SK-N-SH (cell line): ENCODE results near the gene SLC6A16. TPM values are rescaled to one million over a fixed set of nuclear protein-coding genes. Genes with fewer than 3 reads are reported as not detected.
"Not testable (repeated sequence)": the region's sequence is repeated elsewhere in the genome, so short reads cannot be mapped to it uniquely, and the experiment has no call there.

Experiments
- CTCF ChIA-PET: fragments of 300-600, 350-600 bp; formaldehyde crosslinking; extraction: SDS; loops from one replicate; lab custom pipeline; 2021; lab: Yijun Ruan, JAX
- POLR2A ChIA-PET: fragments of 350-600 bp; sonication (Branson Sonifier 250); formaldehyde crosslinking; extraction: SDS; loops from one replicate; lab custom pipeline; 2020; ENCODE audit warnings: antibody characterized with exemption, inconsistent platforms; lab: Yijun Ruan, JAX
- DNase-seq: peaks from one replicate; pipeline ENCODE4 v3.0.0; 2012
- H2AFZ ChIP-seq: fragments of 200-600 bp; sonication (generic); 2 replicates; pipeline ENCODE4 v1.8.1; 2016; ENCODE audit warnings: antibody characterized with exemption, mild to moderate bottlenecking, low read depth
- H3F3A ChIP-seq: fragments of 200-600 bp; sonication (generic); replicated peaks from 2 replicates; pipeline ENCODE3; 2016; ENCODE audit warnings: antibody characterized with exemption, mild to moderate bottlenecking; ENCODE audit not compliant: insufficient read depth
- H3K27ac ChIP-seq, 2 experiments: fragments of 200-500 bp in 1 of 2; fragments of 200-600 bp in 1 of 2; sonication (Bioruptor generic) in 1 of 2; sonication (generic), shearing (Covaris generic) in 1 of 2; 2 replicates each; pipeline versions ENCODE4 v1.5.1 to v1.6.1; 2014 to 2016; ENCODE audit warnings: low read depth in 2 of 2, inconsistent platforms in 1 of 2, low read length in 1 of 2, mild to moderate bottlenecking in 1 of 2, mixed read lengths in 1 of 2
- H3K27me3 ChIP-seq: fragments of 200-600 bp; sonication (generic), shearing (Covaris generic); 2 replicates; pipeline ENCODE4 v1.6.1; 2016; ENCODE audit warnings: mixed run types; ENCODE audit not compliant: insufficient read depth
- H3K36me3 ChIP-seq, 2 experiments: fragments of 200-500 bp in 1 of 2; fragments of 200-600 bp in 1 of 2; sonication (Bioruptor generic) in 1 of 2; sonication (generic) in 1 of 2; replicated peaks in 1 of 2; 2 replicates each; pipeline versions ENCODE3 to v1.5.1; 2014 to 2016; ENCODE audit warnings: low read length in 1 of 2, mild to moderate bottlenecking in 1 of 2; ENCODE audit not compliant: insufficient read depth in 2 of 2, control insufficient read depth in 1 of 2
- H3K4me1 ChIP-seq, 2 experiments: fragments of 200-500 bp in 1 of 2; fragments of 200-600 bp in 1 of 2; sonication (Bioruptor generic) in 1 of 2; sonication (generic), shearing (Covaris generic) in 1 of 2; 2 replicates each; pipeline versions ENCODE4 v1.5.1 to v1.6.1; 2014 to 2016; ENCODE audit warnings: low read depth in 1 of 2, low read length in 1 of 2, mixed run types in 1 of 2; ENCODE audit not compliant: insufficient read depth in 2 of 2, control insufficient read depth in 1 of 2
- H3K4me2 ChIP-seq: fragments of 200-600 bp; sonication (generic), shearing (Covaris generic); 2 replicates; pipeline ENCODE4 v1.6.1; 2017; ENCODE audit warnings: mixed run types
- H3K4me3 ChIP-seq, 2 experiments: fragments of 200-500 bp in 1 of 2; fragments of 200-600 bp in 1 of 2; sonication (Bioruptor generic) in 1 of 2; sonication (generic), shearing (Covaris generic) in 1 of 2; 2 replicates each; pipeline versions ENCODE4 v1.5.1 to v1.8.1; 2014 to 2016; ENCODE audit warnings: low read depth in 2 of 2, inconsistent platforms in 1 of 2, low read length in 1 of 2, mild to moderate bottlenecking in 1 of 2, mixed read lengths in 1 of 2, moderate library complexity in 1 of 2
- H3K79me2 ChIP-seq: fragments of 200-600 bp; sonication (generic); 2 replicates; pipeline ENCODE4 v1.8.1; 2017; ENCODE audit warnings: mild to moderate bottlenecking; ENCODE audit not compliant: insufficient read depth
- H3K9ac ChIP-seq: fragments of 200-600 bp; sonication (generic); 2 replicates; pipeline ENCODE4 v1.6.1; 2017; ENCODE audit warnings: mixed run types
- H3K9me2 ChIP-seq: fragments of 200-600 bp; sonication (generic); 2 replicates; pipeline ENCODE4 v1.6.1; 2017; ENCODE audit warnings: mixed run types
- H3K9me3 ChIP-seq: fragments of 200-600 bp; sonication (generic); 2 replicates; pipeline ENCODE4 v1.6.1; 2017; ENCODE audit warnings: mixed run types, mild to moderate bottlenecking, moderate library complexity
- H4K20me1 ChIP-seq: fragments of 200-600 bp; sonication (generic); 2 replicates; pipeline ENCODE4 v1.6.1; 2017; ENCODE audit warnings: mild to moderate bottlenecking, mixed run types; ENCODE audit not compliant: insufficient read depth
- EP300 ChIP-seq, 2 experiments: IDR thresholded peaks; 2 replicates each; pipeline versions ENCODE4 v1.4.0 to v1.6.1; 2012; ENCODE audit warnings: borderline replicate concordance in 1 of 2, low read depth in 1 of 2, low read length in 1 of 2
- EZH2phosphoT487 ChIP-seq: fragments of 200-600 bp; sonication (generic); IDR thresholded peaks from 2 replicates; pipeline ENCODE4 v1.6.1; 2017; ENCODE audit warnings: low read depth, mixed run types, mild to moderate bottlenecking, antibody characterized with exemption, moderate library complexity, borderline replicate concordance
- FOXJ3 ChIP-seq: sonication (generic); formaldehyde crosslinking; IDR thresholded peaks from 2 replicates; pipeline ENCODE4 v1.5.1; 2020; ENCODE audit warnings: mild to moderate bottlenecking, missing genetic modification reagents
- GABPA ChIP-seq: IDR thresholded peaks from 2 replicates; pipeline ENCODE4 v1.4.0; 2012; ENCODE audit warnings: low read depth, mild to moderate bottlenecking
- MXI1 ChIP-seq: IDR thresholded peaks from 2 replicates; pipeline ENCODE4 v1.6.1; 2012; ENCODE audit warnings: mild to moderate bottlenecking, low read depth, low read length, improper control_type of control experiment
- NFIC ChIP-seq: IDR thresholded peaks from 2 replicates; pipeline ENCODE4 v1.4.0; 2012; ENCODE audit warnings: borderline replicate concordance
- REST ChIP-seq: IDR thresholded peaks from 2 replicates; pipeline ENCODE4 v1.6.1; 2012; ENCODE audit warnings: mild to moderate bottlenecking, low read depth, low read length, moderate library complexity
- TAF1 ChIP-seq: IDR thresholded peaks from 2 replicates; pipeline ENCODE4 v1.6.1; 2012; ENCODE audit warnings: low read depth, mild to moderate bottlenecking, low read length, moderate library complexity, borderline replicate concordance
- TCF12 ChIP-seq: IDR thresholded peaks from 2 replicates; pipeline ENCODE4 v1.4.0; 2012
- USF2 ChIP-seq: fragments of 150-350 bp; IDR thresholded peaks from 2 replicates; pipeline ENCODE4 v1.6.1; 2017; ENCODE audit warnings: antibody characterized with exemption, low read length, low read depth, borderline replicate concordance
- WGBS: methylation state at CpG from one replicate; pipeline ENCODE4 v1.1.6; 2017; ENCODE audit warnings: low lambda C conversion rate; 5-methylcytosine and 5-hydroxymethylcytosine counted together
- polyA plus RNA-seq, 3 experiments: library from polyadenylated mRNA; depleted of rRNA; stranded (reverse); fragments of >200 nt; gene quantifications; 2 replicates each; pipeline ENCODE4 v1.2.3, GENCODE V29; 2012

Gene SLC6A16
- polyA plus RNA-seq, 1 of the 3 experiments (the other 2 are of a cell fraction), result 0.33 TPM

- no peak for TF ChIP-seq REST
- no peak for TF ChIP-seq EZH2phosphoT487
- no peak for TF ChIP-seq NFIC
- H3K4me3 ChIP-seq, result no peak overlapping the region
- H3F3A ChIP-seq, result no peaks in the 10 kb centered on the region
- no peaks in the 10 kb centered on the region for H3K9me3 ChIP-seq
- no peak for DNase-seq
- H3K4me1 ChIP-seq, result no peaks in the 10 kb centered on the region
- no peaks in the 10 kb centered on the region for H3K9me2 ChIP-seq
- no peak overlapping the region for H3K27ac ChIP-seq
- H3K79me2 ChIP-seq, result no peaks in the 10 kb centered on the region
- POLR2A ChIA-PET, result no interaction called here
- no peak overlapping the region for H3K9ac ChIP-seq
- no peak overlapping the region for H2AFZ ChIP-seq
- H3K4me2 ChIP-seq, result no peak overlapping the region
- CTCF ChIA-PET, result interaction anchor here (0.5 kb wide), 1 partner anchor 73 kb away, joined by 3 read pairs; no protein-coding TSS in a partner anchor
- H3K27me3 ChIP-seq, result peaks cover 6% of the 10 kb centered on the region; the same call in 1 of the 2 replicates
- H3K36me3 ChIP-seq, result no peaks in the 10 kb centered on the region
- H4K20me1 ChIP-seq, result no peaks in the 10 kb centered on the region
- WGBS, result 58% methylated on average over 6 of the region's 6 CpGs
Observed at GRCh38 chr19:49294401-49294800, 30.6 kb downstream of the SLC6A16 start.

- WGBS, result 30% methylated on average over 3 of the region's 3 CpGs
- no peak overlapping the region for H3K9ac ChIP-seq
- no peaks in the 10 kb centered on the region for H3K4me1 ChIP-seq
- H2AFZ ChIP-seq, result no peak overlapping the region
- no peaks in the 10 kb centered on the region for H3K36me3 ChIP-seq
- H3K27ac ChIP-seq, result no peak overlapping the region
- no peaks in the 10 kb centered on the region for H3K9me3 ChIP-seq
- no peaks in the 10 kb centered on the region for H3K9me2 ChIP-seq
- H3K79me2 ChIP-seq, result no peaks in the 10 kb centered on the region
- H4K20me1 ChIP-seq, result no peaks in the 10 kb centered on the region
- H3F3A ChIP-seq, result no peaks in the 10 kb centered on the region
- H3K27me3 ChIP-seq, result peaks cover 19% of the 10 kb centered on the region; the same call in 1 of the 2 replicates
- no peak for DNase-seq
- CTCF ChIA-PET, result no interaction called here
- H3K4me3 ChIP-seq, result no peak overlapping the region
- no peak overlapping the region for H3K4me2 ChIP-seq
- POLR2A ChIA-PET, result no interaction called here
- TF ChIP-seq USF2, result no peak
- no peak for TF ChIP-seq FOXJ3 (CRISPR knock-in tag)
- no peak for TF ChIP-seq GABPA
- TF ChIP-seq MXI1, result no peak
- TF ChIP-seq EP300 (IDR thresholded peaks at IDR 0.05; ENCODE audit: borderline replicate concordance in 1 of 2, low read depth in 1 of 2, low read length in 1 of 2), result no peak
- TF ChIP-seq TAF1, result no peak
- no peak for TF ChIP-seq TCF12
Observed at GRCh38 chr19:49290517-49290916, 34.5 kb downstream of the SLC6A16 start.

- H3K4me2 ChIP-seq, H3F3A ChIP-seq, H3K9me2 ChIP-seq, H3K4me1 ChIP-seq, H4K20me1 ChIP-seq, H3K27ac ChIP-seq, H2AFZ ChIP-seq, POLR2A ChIA-PET, H3K9ac ChIP-seq, H3K4me3 ChIP-seq, H3K79me2 ChIP-seq, H3K9me3 ChIP-seq, DNase-seq, H3K36me3 ChIP-seq, CTCF ChIA-PET: not testable (repeated sequence)
- WGBS, result 4% methylated on average over 2 of the region's 2 CpGs
- peaks cover 24% of the 10 kb centered on the region; the same call in 1 of the 2 replicates for H3K27me3 ChIP-seq
Observed at GRCh38 chr19:49289286-49289685, 35.7 kb downstream of the SLC6A16 start.

GRCh38 chr19:49288205-49288604 is 36.8 kb downstream of the SLC6A16 start:
- 21% methylated on average over 4 of the region's 4 CpGs for WGBS
- H2AFZ ChIP-seq, H3K9me2 ChIP-seq, POLR2A ChIA-PET, H3K36me3 ChIP-seq, DNase-seq, CTCF ChIA-PET, H3K79me2 ChIP-seq, H3K4me2 ChIP-seq, H3K4me3 ChIP-seq, H3K9ac ChIP-seq, H3K27ac ChIP-seq, H3K9me3 ChIP-seq, H3F3A ChIP-seq, H4K20me1 ChIP-seq, H3K4me1 ChIP-seq: not testable (repeated sequence)
- H3K27me3 ChIP-seq, result peaks cover 22% of the 10 kb centered on the region; the same call in 1 of the 2 replicates
